ENCODE measurements around the gene FAM131A.

DNA sequence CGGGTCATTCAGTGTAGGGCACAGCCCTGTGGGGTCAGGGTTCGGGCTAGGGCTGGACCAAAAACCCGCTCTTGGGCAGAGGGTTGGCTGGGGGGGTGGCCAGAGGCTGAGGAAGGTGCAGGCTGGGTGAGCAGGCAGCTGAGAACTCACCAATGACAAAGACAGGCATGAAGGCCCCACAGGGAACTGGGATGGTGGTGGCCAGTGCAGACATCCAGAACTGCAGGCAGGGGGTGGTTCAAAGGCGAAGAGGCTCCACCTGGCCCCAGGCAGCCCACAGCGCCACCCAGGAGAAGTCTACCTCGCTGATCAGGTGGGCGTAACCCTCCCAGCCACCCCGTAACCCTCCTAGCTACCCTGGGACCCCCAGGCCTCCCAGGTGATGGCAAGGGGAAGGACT, 17.4 kb downstream of the FAM131A start:
- TF ChIP-seq, protein P1, sequence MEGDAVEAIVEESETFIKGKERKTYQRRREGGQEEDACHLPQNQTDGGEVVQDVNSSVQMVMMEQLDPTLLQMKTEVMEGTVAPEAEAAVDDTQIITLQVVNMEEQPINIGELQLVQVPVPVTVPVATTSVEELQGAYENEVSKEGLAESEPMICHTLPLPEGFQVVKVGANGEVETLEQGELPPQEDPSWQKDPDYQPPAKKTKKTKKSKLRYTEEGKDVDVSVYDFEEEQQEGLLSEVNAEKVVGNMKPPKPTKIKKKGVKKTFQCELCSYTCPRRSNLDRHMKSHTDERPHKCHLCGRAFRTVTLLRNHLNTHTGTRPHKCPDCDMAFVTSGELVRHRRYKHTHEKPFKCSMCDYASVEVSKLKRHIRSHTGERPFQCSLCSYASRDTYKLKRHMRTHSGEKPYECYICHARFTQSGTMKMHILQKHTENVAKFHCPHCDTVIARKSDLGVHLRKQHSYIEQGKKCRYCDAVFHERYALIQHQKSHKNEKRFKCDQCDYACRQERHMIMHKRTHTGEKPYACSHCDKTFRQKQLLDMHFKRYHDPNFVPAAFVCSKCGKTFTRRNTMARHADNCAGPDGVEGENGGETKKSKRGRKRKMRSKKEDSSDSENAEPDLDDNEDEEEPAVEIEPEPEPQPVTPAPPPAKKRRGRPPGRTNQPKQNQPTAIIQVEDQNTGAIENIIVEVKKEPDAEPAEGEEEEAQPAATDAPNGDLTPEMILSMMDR (IDR thresholded peaks at IDR 0.05; ENCODE audit: poor library complexity, severe bottlenecking), result no peak
- TF ChIP-seq, protein P2, sequence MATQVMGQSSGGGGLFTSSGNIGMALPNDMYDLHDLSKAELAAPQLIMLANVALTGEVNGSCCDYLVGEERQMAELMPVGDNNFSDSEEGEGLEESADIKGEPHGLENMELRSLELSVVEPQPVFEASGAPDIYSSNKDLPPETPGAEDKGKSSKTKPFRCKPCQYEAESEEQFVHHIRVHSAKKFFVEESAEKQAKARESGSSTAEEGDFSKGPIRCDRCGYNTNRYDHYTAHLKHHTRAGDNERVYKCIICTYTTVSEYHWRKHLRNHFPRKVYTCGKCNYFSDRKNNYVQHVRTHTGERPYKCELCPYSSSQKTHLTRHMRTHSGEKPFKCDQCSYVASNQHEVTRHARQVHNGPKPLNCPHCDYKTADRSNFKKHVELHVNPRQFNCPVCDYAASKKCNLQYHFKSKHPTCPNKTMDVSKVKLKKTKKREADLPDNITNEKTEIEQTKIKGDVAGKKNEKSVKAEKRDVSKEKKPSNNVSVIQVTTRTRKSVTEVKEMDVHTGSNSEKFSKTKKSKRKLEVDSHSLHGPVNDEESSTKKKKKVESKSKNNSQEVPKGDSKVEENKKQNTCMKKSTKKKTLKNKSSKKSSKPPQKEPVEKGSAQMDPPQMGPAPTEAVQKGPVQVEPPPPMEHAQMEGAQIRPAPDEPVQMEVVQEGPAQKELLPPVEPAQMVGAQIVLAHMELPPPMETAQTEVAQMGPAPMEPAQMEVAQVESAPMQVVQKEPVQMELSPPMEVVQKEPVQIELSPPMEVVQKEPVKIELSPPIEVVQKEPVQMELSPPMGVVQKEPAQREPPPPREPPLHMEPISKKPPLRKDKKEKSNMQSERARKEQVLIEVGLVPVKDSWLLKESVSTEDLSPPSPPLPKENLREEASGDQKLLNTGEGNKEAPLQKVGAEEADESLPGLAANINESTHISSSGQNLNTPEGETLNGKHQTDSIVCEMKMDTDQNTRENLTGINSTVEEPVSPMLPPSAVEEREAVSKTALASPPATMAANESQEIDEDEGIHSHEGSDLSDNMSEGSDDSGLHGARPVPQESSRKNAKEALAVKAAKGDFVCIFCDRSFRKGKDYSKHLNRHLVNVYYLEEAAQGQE (IDR thresholded peaks at IDR 0.05; ENCODE audit: borderline replicate concordance), result no peak
- TF ChIP-seq TAF1 (IDR thresholded peaks at IDR 0.05; ENCODE audit: low read depth), result no peak
- no peak for TF ChIP-seq SMC3 (conservative IDR thresholded peaks at IDR 0.05; ENCODE audit: poor library complexity)
- TF ChIP-seq EP300 (conservative IDR thresholded peaks at IDR 0.05; ENCODE audit: poor library complexity, severe bottlenecking), result no peak
- no peak for TF ChIP-seq POLR2AphosphoS5 (IDR thresholded peaks at IDR 0.05)
- no peak for TF ChIP-seq EZH2 (IDR thresholded peaks at IDR 0.05; ENCODE audit: borderline replicate concordance, insufficient read depth, low read length, poor library complexity, severe bottlenecking)

All from neural cell (in vitro differentiated cells).